GM19468 (cell line): ENCODE data around the gene TNFRSF11A.

Source experiments
- ATAC-seq: cut with Tn5 transposase; IDR thresholded peaks from one replicate; pipeline ENCODE4 v1.9.1; 2021; ENCODE audit warnings: mild to moderate bottlenecking, moderate library complexity, moderate number of reproducible peaks; ENCODE audit not compliant: unreplicated experiment; ENCODE audit errors: extremely low read depth

Gene TNFRSF11A

DNA sequence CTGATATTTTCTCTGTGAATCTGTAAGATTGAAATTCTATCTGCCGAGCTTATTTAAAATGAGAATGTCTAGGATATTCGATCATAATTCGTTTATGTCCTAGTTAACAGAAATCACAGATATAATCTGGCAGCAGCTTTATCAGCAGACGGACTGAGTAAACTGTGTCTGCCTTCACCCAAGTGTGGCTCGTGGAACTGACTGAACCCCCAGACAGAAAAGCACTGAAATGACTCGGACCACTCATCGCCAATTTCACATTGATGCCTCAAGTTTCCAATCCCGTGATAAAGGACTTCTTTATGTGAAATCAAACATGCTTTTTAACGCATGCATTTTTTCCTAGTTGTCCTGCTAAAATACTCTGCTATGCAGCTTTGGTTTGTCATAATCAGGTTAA, 15.9 kb downstream of the TNFRSF11A start:
- no peak for ATAC-seq

DNA sequence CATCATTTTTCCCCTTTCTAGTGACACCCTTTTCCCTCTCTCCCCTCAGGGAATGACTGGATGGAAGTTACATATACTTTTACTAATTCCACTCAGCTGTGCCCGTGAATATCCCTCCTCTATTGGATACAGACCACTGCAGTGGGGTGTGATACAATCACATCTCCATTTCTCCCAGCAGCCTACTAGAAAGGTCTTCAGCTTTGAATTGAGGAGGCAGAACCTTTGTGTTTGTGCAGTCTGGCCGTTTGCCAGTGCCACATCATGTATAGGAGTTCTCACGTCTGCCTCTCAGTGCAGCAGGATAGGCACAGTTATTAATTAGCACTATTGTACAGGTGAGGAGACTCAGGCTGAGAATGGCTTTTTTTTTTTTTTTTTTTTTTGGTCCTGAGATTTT, 16.4 kb downstream of the TNFRSF11A start:
- no peak for ATAC-seq

DNA sequence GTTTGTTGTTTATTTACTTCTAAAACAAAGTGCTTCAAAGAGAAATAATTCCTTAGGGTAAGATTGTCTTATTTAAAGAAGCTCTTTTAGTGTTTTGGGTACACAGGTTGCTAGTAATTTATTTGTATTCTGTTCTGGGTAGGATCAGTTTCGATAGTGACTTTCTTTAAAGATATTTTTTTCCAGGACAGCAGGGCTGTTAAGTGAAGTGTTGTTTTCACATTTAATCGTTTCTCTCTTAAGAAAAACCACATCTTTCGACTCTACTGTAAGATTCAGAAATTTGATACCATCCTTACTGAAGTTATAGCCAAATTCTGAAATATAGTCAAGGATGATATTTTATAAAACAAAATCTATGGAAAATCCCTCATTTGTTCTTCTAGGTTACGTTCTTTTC, 17.8 kb downstream of the TNFRSF11A start:
- ATAC-seq, result no peak

DNA sequence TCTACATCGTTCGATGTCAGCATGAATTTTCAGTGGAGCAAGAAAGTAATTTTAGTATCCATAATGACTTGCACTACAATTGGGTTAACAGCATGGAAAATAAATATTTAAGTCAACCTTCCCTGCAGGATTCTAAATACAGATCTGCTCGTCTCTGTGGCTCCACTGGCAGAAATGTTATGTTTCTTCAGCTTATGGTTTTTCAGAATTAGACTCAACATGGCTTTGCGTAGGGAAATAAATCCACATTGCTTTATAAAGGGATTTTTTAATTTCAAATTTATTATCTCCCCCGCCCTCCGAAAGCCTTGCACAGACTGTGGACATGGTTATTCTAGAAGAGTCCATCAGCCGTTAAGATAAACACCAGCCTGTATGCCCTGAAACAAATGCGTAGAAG, 18.2 kb downstream of the TNFRSF11A start:
- no peak for ATAC-seq

DNA sequence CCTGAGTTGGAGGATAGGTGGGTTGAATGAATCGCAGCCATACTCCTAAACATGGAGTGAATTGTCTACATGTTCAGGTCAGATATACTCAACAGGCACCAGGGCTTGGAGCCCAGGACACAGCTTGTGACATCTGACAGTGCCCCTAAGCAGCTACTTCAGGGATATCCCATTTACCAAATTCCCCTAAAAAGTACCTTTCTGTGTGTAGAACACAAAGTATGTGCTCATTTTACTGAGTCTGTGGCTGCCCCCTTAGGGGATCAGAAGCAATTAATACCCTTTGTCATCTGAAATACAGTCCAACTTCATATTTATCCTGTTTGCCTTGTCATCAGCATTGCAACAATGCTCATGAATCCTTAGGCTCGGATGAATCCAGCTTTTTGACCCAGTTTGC, 20.8 kb downstream of the TNFRSF11A start:
- ATAC-seq, result no peak

DNA sequence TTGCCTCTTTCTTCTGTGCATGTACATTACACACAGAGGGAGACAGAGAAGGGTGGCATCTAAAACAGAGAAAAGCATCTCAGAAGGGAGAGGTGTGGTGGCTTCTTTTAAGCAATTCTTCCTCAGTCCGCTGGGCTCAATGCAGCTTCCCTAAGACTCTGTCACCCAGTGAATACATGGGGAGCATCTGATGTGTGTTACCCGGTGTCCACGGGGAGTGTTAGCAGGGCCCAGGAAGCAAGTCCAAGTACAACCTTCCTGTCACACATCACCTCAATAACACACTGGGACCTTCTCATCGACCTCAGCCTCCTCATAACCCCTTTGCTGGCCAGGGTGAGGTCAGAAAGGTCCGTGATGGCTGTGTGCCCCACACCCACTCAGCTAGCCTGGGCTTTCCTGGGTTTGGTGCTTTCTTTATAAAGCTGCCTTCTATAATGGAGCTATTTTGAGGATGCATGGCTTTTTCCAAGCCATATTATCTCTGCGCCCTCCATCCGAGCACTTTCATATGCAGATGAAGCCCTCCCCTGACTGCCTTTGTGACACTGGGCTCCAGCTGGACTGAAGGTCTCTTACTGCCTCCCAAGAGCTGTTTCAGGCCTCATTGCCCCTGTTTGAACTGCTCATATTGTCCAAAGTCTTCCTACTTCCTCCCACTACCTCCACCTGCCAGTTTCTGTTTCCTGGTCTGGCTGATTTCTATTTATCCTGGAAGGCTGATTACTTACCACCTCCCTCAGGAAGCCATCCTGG, 21.4 kb downstream of the TNFRSF11A start:
- ATAC-seq, result no peak

DNA sequence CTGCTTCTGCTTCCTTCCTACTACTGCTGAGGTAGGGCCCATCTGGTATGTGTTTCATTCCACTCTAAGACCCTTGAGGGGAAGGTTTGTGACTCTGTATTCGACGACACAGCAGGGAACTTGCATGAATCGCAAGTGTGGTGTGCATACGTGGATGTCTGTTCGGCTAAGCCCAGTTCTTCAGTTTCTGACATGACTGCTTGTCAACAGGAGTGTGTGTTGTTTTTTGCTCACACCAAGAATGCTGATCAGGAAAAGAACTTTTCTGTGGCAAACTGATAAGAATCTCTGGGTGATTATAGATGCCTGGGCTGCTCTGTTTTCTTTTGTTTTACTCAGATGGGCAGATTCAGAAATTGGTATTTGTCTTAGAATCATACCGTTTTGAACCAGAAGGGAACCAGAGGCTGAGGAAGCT, 22.0 kb downstream of the TNFRSF11A start:
- ATAC-seq, result no peak

DNA sequence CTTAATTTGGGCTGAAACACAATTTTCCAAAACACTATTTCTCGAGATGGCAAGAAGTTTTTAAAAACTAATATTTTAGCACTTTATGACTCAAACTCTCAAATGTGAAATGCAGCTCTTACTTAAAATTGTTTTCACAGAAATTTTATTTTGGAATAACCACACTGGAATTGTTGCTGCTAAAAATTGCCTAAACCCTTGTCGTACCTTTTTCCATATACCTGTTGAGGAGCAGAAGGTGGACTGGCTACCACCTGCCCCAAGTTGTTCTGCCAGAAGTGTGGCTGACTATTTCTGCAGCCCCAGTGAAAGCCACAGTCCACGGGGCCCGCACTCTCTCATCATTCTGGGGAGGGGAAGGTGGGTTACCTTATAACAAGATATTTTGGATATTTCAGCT, 23.4 kb downstream of the TNFRSF11A start:
- no peak for ATAC-seq

DNA sequence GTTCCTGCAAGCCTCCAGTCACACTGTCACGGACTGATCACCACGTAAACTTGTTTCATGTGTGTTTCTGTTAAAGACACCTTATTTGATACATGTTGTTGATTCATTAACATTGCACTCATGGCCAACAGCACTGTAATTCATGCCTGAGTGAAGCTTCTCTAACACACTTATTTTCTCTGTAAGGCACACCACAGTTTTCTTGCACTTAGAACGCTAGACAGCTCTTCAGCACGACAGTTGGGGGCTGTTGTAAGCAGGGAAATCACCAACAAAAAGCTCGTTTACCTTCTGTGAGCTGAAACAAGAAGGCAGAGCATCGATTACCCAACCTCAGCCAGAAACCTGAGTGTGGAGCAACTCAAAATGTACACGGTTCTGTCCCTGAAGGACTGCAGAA, 28.1 kb downstream of the TNFRSF11A start:
- ATAC-seq, result no peak

DNA sequence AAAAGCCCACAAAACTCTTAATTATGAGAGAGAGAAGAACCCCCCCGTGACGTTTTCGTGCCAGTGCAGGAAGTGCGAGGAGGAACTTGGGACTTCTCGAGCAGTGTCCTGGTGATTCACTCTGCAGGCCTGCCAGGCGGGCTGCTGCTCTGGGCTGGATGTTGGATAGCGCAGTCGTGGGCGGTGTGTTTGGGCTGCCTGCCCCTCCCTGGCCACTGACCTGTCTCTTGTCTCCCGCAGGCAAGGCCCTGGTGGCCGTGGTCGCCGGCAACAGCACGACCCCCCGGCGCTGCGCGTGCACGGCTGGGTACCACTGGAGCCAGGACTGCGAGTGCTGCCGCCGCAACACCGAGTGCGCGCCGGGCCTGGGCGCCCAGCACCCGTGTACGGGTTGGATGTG, 29.0 kb downstream of the TNFRSF11A start:
- no peak for ATAC-seq

DNA sequence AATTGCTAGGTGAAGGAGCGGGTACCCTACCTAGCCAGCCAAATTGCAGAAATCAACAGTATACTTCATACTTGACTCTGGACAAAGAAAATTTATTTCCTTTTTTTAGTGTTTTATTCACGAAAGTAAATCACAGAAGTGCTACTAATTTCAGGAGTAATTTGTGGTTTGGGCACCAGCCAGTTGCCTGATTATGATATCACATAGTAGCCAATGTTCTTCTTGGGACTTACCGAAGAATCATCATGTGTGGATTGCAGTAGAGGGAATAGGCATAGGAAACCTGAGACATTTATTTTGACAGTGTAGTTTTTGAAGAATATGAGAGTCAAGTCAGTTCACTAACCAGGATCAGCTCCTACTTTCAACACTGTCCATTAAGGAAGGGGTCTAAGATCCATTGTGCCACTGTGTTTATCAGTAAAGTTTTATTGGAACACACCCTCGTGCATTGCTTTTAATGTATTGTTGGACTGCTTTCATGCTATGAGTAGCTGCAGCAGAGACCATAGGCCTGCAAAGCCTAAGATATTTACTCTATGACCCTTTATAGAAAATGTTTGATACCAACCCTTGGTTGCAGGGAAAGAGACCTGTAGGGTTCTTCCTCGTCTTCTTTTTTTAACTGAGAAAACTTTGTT, 32.1 kb downstream of the TNFRSF11A start:
- ATAC-seq, result no peak

DNA sequence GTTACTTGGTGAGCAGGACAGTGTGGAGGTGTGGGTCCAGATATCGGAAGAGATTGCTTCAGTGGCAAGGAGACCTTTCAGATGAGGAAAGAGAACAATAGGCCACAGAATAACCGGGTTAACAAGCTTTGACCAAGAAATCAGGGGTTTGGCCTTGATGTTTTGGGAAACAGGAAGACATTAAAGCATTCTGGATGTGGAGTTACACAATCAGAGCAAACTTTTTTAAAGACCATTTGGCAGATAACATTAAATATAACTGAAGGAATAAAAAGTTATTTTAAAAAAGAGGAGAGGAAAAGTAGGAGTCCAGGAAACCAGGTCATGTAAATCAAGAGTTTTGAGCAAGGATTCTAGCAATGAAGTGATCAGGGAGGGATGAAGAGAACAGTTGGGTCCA, 35.7 kb downstream of the TNFRSF11A start:
- ATAC-seq, result no peak

DNA sequence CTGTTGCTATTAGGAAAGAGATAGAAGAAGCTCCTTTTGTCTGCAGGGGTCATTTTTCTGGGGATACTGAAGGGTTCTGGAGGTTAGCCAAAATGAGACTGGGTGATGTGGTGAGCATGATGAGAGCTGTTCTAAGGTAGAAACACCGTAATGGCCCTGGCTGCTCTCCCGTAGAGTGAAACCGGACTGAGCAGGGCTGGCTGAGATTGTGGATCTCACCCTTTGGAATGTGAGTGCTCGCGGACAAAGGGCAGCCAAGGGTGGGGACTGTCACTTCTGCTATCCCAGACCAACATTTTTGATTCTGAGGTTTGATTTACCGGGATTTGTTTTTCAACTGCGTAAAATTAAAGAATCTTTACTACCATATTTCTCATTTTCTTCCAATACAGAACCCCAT, 36.2 kb downstream of the TNFRSF11A start:
- ATAC-seq, result no peak

DNA sequence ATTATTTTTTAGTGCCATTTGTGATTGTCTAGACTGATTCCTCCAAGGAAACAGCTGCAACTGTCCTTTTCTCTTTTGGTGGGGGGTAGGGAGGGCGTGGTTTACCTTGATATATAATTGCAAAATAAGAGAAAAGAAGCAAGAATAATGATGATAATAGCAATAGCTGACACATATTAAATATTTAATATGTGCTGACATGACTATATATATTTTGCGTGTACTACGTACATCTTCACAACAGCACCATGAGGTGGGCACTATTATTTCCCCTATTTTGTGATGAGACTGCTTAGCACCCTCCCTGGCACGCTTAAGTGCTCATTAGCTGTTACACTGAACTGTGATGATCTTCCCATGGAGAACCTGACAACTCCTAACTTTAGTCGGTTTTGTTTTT, 39.4 kb downstream of the TNFRSF11A start:
- no peak for ATAC-seq

DNA sequence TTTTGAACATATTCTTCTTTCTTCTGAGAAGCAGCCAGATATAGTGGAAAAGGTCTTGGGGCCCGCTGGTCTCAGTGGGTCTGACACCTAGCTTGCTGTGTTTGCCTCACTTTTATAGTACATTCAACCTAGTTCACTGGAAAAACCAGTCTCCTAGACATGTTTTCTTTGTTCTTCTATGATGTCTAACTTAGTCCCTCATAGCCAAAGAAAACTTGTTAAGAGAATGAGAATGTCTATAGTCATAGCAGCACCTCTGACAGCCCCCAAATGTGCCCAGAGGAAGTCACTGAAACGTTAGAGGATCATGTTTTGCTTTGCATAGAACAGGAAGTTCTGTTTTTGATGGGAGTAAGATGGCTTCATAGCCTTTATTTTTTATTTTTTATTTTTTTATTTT, 40.3 kb downstream of the TNFRSF11A start:
- no peak for ATAC-seq

DNA sequence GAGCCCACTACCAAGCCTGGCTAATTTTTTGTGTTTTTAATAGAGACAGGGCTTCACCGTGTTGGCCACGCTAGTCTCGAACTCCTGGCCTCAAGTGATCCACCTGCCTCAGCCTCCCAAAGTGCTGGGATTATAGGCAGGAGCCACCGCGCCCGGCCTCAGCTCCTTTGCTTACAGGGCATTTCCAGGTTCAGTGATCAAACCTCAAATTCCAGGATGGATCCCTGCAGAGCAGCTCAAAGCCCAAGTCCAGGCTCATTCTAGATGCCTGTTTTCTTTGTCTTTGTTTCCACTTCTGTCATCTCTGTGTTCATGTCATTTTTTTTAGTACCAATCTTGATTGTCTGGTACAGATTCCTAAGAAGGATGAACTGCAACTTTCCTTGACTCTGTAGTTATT, 41.9 kb downstream of the TNFRSF11A start:
- ATAC-seq, result no peak

DNA sequence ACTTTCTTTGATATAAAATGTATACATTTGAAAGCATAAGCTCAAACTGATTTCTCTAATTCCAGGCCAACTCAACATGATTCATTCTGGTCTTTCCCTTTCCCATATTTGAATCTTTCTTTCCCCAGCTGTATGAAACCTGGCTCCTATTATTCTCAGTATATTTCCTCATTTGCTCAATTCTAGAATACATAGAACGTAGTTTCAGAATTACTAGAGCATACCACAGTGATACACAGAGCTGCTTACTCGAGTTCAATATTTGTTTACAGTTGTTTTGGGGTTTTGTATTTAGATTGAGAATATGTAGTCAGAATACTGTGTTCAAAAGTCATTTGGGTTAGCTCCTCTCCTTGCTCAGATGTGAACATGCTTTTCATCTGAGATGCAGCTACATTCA, 43.0 kb downstream of the TNFRSF11A start:
- no peak for ATAC-seq

DNA sequence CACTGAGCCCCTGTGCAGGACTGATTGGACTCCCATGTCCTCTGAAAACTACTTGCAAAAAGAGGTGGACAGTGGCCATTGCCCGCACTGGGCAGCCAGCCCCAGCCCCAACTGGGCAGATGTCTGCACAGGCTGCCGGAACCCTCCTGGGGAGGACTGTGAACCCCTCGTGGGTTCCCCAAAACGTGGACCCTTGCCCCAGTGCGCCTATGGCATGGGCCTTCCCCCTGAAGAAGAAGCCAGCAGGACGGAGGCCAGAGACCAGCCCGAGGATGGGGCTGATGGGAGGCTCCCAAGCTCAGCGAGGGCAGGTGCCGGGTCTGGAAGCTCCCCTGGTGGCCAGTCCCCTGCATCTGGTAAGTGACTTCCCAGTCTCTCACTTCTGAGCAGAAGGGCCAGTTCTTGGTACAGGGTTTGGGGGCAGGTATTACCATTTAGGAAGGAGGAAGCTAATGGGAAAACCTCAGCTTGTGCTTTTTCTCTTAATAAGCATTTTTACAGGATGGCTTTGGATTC, 44.1 kb downstream of the TNFRSF11A start:
- no peak for ATAC-seq

DNA sequence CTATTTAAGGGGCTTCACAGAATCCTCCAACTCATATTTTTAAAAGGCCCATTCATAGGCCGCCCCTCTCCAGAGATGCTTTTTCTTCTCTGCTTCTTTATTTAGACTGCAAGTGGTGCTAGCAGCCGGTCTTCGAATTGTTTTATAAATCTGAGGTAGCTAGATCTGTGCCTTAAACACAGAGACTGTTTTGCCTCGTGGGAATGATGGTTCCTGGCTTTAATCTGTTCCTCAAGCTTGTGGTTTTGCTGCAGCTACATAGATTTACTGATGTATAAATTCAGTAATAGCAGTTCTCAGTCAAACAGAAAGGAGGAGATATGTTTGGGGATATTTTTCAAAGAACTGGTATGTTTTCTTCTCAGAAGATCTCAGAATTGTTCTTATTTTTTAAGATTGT, 45.3 kb downstream of the TNFRSF11A start:
- ATAC-seq, result no peak

DNA sequence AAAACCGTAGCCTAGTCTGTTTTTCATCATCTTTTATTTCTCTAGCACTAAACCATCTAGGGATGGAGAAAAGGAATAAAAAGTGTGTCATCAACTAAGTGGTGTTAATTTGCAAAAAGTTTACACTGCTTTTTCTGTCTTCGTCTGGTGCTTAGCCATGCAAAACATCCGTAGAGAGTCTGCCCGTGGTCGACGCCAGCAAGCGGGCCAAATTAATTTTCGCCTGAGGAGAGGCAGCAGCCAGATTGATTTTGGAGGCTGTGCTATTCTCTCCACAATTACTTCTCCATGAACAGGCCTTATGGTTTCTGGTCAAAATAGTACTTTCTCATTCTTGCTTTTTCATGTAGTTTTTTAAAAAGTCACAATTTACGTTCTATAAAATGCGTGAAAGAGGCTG, 46.3 kb downstream of the TNFRSF11A start:
- ATAC-seq, result no peak

DNA sequence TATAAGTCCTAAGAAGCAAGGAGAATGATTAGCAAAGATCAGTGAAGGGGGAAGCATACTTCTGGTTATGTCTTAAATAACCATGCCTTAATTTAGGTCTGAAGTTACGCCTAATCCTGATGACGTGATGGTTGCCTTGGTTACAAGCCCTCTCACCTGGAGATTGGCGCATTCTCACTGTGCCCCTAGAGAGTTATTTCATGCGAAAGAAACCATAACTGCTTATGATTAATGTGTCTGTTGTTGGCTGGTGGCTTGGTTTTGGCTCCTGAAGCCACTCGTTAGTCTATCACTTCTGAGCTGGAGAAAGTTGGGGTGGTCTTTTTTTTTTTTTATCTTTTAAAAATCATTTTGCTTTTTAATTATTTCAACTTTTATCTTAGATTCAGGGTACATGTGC, 47.0 kb downstream of the TNFRSF11A start:
- no peak for ATAC-seq

DNA sequence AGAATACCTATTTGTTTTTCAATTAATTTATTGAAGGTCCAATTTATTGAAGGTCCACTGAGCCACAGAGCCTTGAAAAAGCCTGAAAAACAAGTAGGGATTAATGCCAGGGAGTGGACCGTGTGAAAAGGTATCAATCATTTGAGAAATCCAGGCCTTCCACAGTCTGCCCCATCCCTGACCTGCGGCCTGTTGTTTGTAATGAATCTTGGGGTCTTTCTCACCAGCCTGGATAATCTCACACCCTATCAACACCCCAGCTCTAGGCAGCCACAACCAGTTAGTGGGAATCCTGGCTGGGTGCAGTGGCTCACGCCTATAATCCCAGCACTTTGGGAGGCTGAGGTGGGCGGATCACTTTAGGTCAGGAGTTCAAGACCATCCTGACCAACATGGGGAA, 47.8 kb downstream of the TNFRSF11A start:
- ATAC-seq, result no peak
